Naive B cell (primary cell): ENCODE results near the gene YTHDF1. TPM values are rescaled to one million over a fixed set of nuclear protein-coding genes. Genes with fewer than 3 reads are reported as not detected.

ENCODE experiments used
- ATAC-seq, 2 donors: fragments of 150-1000 bp; cut with Tn5 transposase; 2 replicates each; pipeline ENCODE4 v1.10.0; 2021; ENCODE audit warnings: low read depth in 2 of 2, mild to moderate bottlenecking in 2 of 2, moderate library complexity in 2 of 2
- DNase-seq: peaks from one replicate; pipeline ENCODE4 v3.0.0; 2022
- H3K27ac Mint-ChIP-seq, 6 donors: one replicate each; pipeline ENCODE4 v1.8.0; 2020 to 2022; ENCODE audit warnings: mild to moderate bottlenecking in 6 of 6, mixed read lengths in 6 of 6, moderate library complexity in 5 of 6, inconsistent platforms in 2 of 6
- H3K27me3 Mint-ChIP-seq, 3 donors: one replicate each; pipeline ENCODE4 v1.8.0; 2021 to 2022; ENCODE audit warnings: mixed read lengths in 3 of 3, mild to moderate bottlenecking in 1 of 3
- H3K36me3 Mint-ChIP-seq, 2 donors: one replicate each; pipeline ENCODE4 v1.8.0; 2020 to 2022; ENCODE audit warnings: mixed read lengths in 2 of 2, inconsistent platforms in 1 of 2, mild to moderate bottlenecking in 1 of 2
- H3K4me1 Mint-ChIP-seq, 3 donors: one replicate each; pipeline ENCODE4 v1.8.0; 2020 to 2022; ENCODE audit warnings: mixed read lengths in 3 of 3, inconsistent platforms in 1 of 3, mild to moderate bottlenecking in 1 of 3, moderate library complexity in 1 of 3
- H3K4me3 Mint-ChIP-seq, 8 donors: one replicate each; pipeline ENCODE4 v1.8.0; 2020 to 2022; ENCODE audit warnings: mild to moderate bottlenecking in 8 of 8, mixed read lengths in 8 of 8, moderate library complexity in 8 of 8, inconsistent platforms in 2 of 8
- H3K9me3 Mint-ChIP-seq, 7 donors: one replicate each; pipeline ENCODE4 v1.8.0; 2020 to 2022; ENCODE audit warnings: mixed read lengths in 7 of 7, mild to moderate bottlenecking in 5 of 7, inconsistent platforms in 2 of 7, moderate library complexity in 1 of 7
- polyA plus RNA-seq, 6 donors: library from polyadenylated mRNA; unstranded; fragments of 300-500 nt; fragmentation: Illumina TruSeq; gene quantifications; one replicate each; pipeline ENCODE4 v1.2.3, GENCODE V29; 2021; ENCODE audit warnings: low read depth in 6 of 6

YTHDF1 gene
- polyA plus RNA-seq, 6 donors from 2014 or later: 27.4 to 41.9 (median 34.6) TPM

- ATAC-seq: no peak
- H3K4me1 Mint-ChIP-seq: peaks cover 0 to 6% (median 4%) of the 10 kb centered on the region in 3 donors
- H3K27ac Mint-ChIP-seq: peak overlapping the region in 1 of 6 donors; percentile 51
- H3K27me3 Mint-ChIP-seq: peaks cover 0 to 51% (median 40%) of the 10 kb centered on the region in 3 donors
- H3K4me3 Mint-ChIP-seq: no peak overlapping the region
- DNase-seq: no peak
- H3K36me3 Mint-ChIP-seq: no peaks in the 10 kb centered on the region
- no peaks in the 10 kb centered on the region for H3K9me3 Mint-ChIP-seq
Observed at GRCh38 chr20:63243604-63244247, 27.8 kb upstream of the YTHDF1 start.

GRCh38 chr20:63242736-63243135 is 26.8 kb upstream of the YTHDF1 start:
- Mint-ChIP-seq H3K4me3 (no peak overlapping the region), H3K27me3 (peaks cover 0 to 41% (median 35%) of the 10 kb centered on the region in 3 donors), H3K27ac (no peak overlapping the region), H3K4me1 (peaks cover 0 to 3% (median 0%) of the 10 kb centered on the region in 3 donors), H3K36me3 (no peaks in the 10 kb centered on the region), H3K9me3 (no peaks in the 10 kb centered on the region)
- no peak for DNase-seq
- ATAC-seq: no peak

- H3K9me3 Mint-ChIP-seq: no peaks in the 10 kb centered on the region
- DNase-seq (no peak), ATAC-seq (no peak)
- H3K36me3 Mint-ChIP-seq: no peaks in the 10 kb centered on the region
- no peak overlapping the region for H3K4me3 Mint-ChIP-seq
- H3K4me1 Mint-ChIP-seq: no peaks in the 10 kb centered on the region
- H3K27ac Mint-ChIP-seq: no peak overlapping the region
- peaks cover 0 to 40% (median 35%) of the 10 kb centered on the region in 3 donors for H3K27me3 Mint-ChIP-seq
Observed at GRCh38 chr20:63241272-63241671, 25.3 kb upstream of the YTHDF1 start.

- Mint-ChIP-seq H3K27ac (no peak overlapping the region), H3K4me1 (peaks cover 0 to 2% (median under 1%) of the 10 kb centered on the region in 3 donors), H3K36me3 (no peaks in the 10 kb centered on the region), H3K9me3 (peaks cover 0 to 1% (median 0%) of the 10 kb centered on the region in 7 donors), H3K27me3 (peaks cover 0 to 28% (median 24%) of the 10 kb centered on the region in 3 donors), H3K4me3 (no peak overlapping the region)
- ATAC-seq (no peak), DNase-seq (no peak)
Observed at GRCh38 chr20:63240004-63240403, 24.1 kb upstream of the YTHDF1 start.

GRCh38 chr20:63239431-63239830 is 23.5 kb upstream of the YTHDF1 start:
- Mint-ChIP-seq H3K27ac (no peak overlapping the region), H3K36me3 (no peaks in the 10 kb centered on the region), H3K9me3 (peaks cover 0 to 1% (median 0%) of the 10 kb centered on the region in 7 donors), H3K27me3 (peaks cover 0 to 30% (median 23%) of the 10 kb centered on the region in 3 donors), H3K4me1 (peaks cover 0 to 8% (median 4%) of the 10 kb centered on the region in 3 donors), H3K4me3 (no peak overlapping the region)
- DNase-seq (no peak), ATAC-seq (no peak)

GRCh38 chr20:63238514-63239125 is 22.7 kb upstream of the YTHDF1 start:
- ATAC-seq (no peak), DNase-seq (no peak)
- H3K36me3 Mint-ChIP-seq: no peaks in the 10 kb centered on the region
- H3K4me1 Mint-ChIP-seq: peaks cover 0 to 8% (median 4%) of the 10 kb centered on the region in 3 donors
- H3K4me3 Mint-ChIP-seq: no peak overlapping the region
- peaks cover 0 to 1% (median 0%) of the 10 kb centered on the region in 7 donors for H3K9me3 Mint-ChIP-seq
- H3K27ac Mint-ChIP-seq: no peak overlapping the region
- peaks cover 0 to 23% (median 21%) of the 10 kb centered on the region in 3 donors for H3K27me3 Mint-ChIP-seq

GRCh38 chr20:63238031-63238430 is 22.1 kb upstream of the YTHDF1 start:
- peaks cover 0 to 1% (median 0%) of the 10 kb centered on the region in 7 donors for H3K9me3 Mint-ChIP-seq
- no peak overlapping the region for H3K4me3 Mint-ChIP-seq
- peaks cover 3 to 25% (median 18%) of the 10 kb centered on the region in 3 donors for H3K27me3 Mint-ChIP-seq
- H3K36me3 Mint-ChIP-seq: no peaks in the 10 kb centered on the region
- ATAC-seq (no peak), DNase-seq (no peak)
- no peak overlapping the region for H3K27ac Mint-ChIP-seq
- H3K4me1 Mint-ChIP-seq: peaks cover 0 to 8% (median 4%) of the 10 kb centered on the region in 3 donors

- H3K36me3 Mint-ChIP-seq: no peaks in the 10 kb centered on the region
- peaks cover 0 to 8% (median 4%) of the 10 kb centered on the region in 3 donors for H3K4me1 Mint-ChIP-seq
- peak overlapping the region in 2 of 6 donors; percentile 15 to 69 for H3K27ac Mint-ChIP-seq
- peaks cover 0 to 1% (median 0%) of the 10 kb centered on the region in 7 donors for H3K9me3 Mint-ChIP-seq
- ATAC-seq: no peak
- DNase-seq: no peak
- H3K27me3 Mint-ChIP-seq: peaks cover 14 to 31% (median 25%) of the 10 kb centered on the region in 3 donors
- H3K4me3 Mint-ChIP-seq: no peak overlapping the region
Observed at GRCh38 chr20:63236116-63236837, 20.3 kb upstream of the YTHDF1 start.

GRCh38 chr20:63235399-63235983 is 19.6 kb upstream of the YTHDF1 start, which contains the start of gene BIRC7:
Gene BIRC7 (plus strand): TSS chr20:63235905. CDS start chr20:63236097, 192 bp downstream.
- H3K4me3 Mint-ChIP-seq: peak within 1 kb of the TSS in 1 of 8 donors; percentile 47
- no peaks in the 10 kb centered on the region for H3K36me3 Mint-ChIP-seq
- DNase-seq (no peak), ATAC-seq (peak in 1 of 2 donors; percentile 20)
- H3K4me1 Mint-ChIP-seq: peaks cover 3 to 15% (median 4%) of the 10 kb centered on the region in 3 donors
- peaks cover 18 to 39% (median 32%) of the 10 kb centered on the region in 3 donors for H3K27me3 Mint-ChIP-seq
- peaks cover 0 to 1% (median 0%) of the 10 kb centered on the region in 7 donors for H3K9me3 Mint-ChIP-seq
- peak within 1 kb of the TSS in 3 of 6 donors; percentile 57 to 69 (median 68) for H3K27ac Mint-ChIP-seq

- Mint-ChIP-seq H3K27ac (peak overlapping the region in 3 of 6 donors; percentile 36 to 68 (median 57)), H3K27me3 (peaks cover 25 to 45% (median 38%) of the 10 kb centered on the region in 3 donors), H3K4me3 (peak overlapping the region in 1 of 8 donors; percentile 47), H3K9me3 (peaks cover 0 to 1% (median 0%) of the 10 kb centered on the region in 7 donors), H3K4me1 (peaks cover 3 to 19% (median 4%) of the 10 kb centered on the region in 3 donors), H3K36me3 (no peaks in the 10 kb centered on the region)
- ATAC-seq: peak; percentile 43 to 58
- no peak for DNase-seq
Observed at GRCh38 chr20:63234693-63235398, 18.9 kb upstream of the YTHDF1 start.

GRCh38 chr20:63233924-63234323 is 18.0 kb upstream of the YTHDF1 start:
- Mint-ChIP-seq H3K36me3 (no peaks in the 10 kb centered on the region), H3K4me3 (no peak overlapping the region), H3K27ac (no peak overlapping the region), H3K27me3 (peaks cover 34 to 49% (median 48%) of the 10 kb centered on the region in 3 donors), H3K4me1 (peaks cover 3 to 19% (median 4%) of the 10 kb centered on the region in 3 donors), H3K9me3 (peaks cover 0 to 1% (median 0%) of the 10 kb centered on the region in 7 donors)
- DNase-seq (no peak), ATAC-seq (no peak)

GRCh38 chr20:63233061-63233344 is 17.1 kb upstream of the YTHDF1 start:
- no peak for ATAC-seq
- Mint-ChIP-seq H3K4me1 (peaks cover 3 to 19% (median 4%) of the 10 kb centered on the region in 3 donors), H3K27ac (peak overlapping the region in 1 of 6 donors; percentile 42), H3K9me3 (peaks cover 0 to 1% (median 0%) of the 10 kb centered on the region in 7 donors), H3K4me3 (no peak overlapping the region), H3K27me3 (peaks cover 34 to 57% (median 50%) of the 10 kb centered on the region in 3 donors), H3K36me3 (no peaks in the 10 kb centered on the region)
- DNase-seq: no peak
